H1 (cell line): ENCODE data around the gene PDXP. TPM values are rescaled to one million over a fixed set of nuclear protein-coding genes. Genes with fewer than 3 reads are reported as not detected.

Source experiments
- CHD1 ChIP-seq: IDR thresholded peaks from 2 replicates; pipeline ENCODE4 v1.6.1; 2012; ENCODE audit warnings: low read depth, low read length, improper control_type of control experiment
- FOSL1 ChIP-seq: IDR thresholded peaks from 2 replicates; pipeline ENCODE4 v1.6.1; 2011; ENCODE audit warnings: mild to moderate bottlenecking, low read depth, low read length, moderate library complexity; ENCODE audit not compliant: insufficient read depth
- KDM5A ChIP-seq: fragments of 200-600 bp; IDR thresholded peaks from 2 replicates; pipeline ENCODE4 v1.7.1; 2012; ENCODE audit warnings: mild to moderate bottlenecking, low read length, inconsistent platforms, mixed read lengths
- TBP ChIP-seq: IDR thresholded peaks from 2 replicates; pipeline ENCODE4 v1.6.1; 2011; ENCODE audit warnings: low read depth, low read length, improper control_type of control experiment
- TCF12 ChIP-seq: IDR thresholded peaks from 2 replicates; pipeline ENCODE4 v1.6.1; 2011; ENCODE audit warnings: low read depth, mild to moderate bottlenecking, low read length
- polyA plus RNA-seq, 7 experiments: library from polyadenylated mRNA; depleted of rRNA in 3 of 7; stranded (reverse) in 5 of 7; unstranded in 2 of 7; fragments of >200 nt in 5 of 7; fragments of 200-250 nt in 2 of 7; gene quantifications; 1 replicate in 5 of 7; 2 replicates in 1 of 7; 4 replicates in 1 of 7; pipeline versions ENCODE4 v1.2.1 to v1.2.3, GENCODE V29; 2011 to 2013; ENCODE audit warnings: missing spikeins in 2 of 7, mixed read lengths in 2 of 7
- total RNA-seq: library from RNA; stranded (reverse); fragmentation: NEBNext Ultra II Directional; extraction: Animal tissue kit (Norgen Biotek cat#: 25700); gene quantifications from 2 replicates; pipeline ENCODE4 v1.2.1, GENCODE V29; 2021
- TF ChIP-seq, protein P1 (sequence below): fragments of 300-600 bp; sonication (generic); IDR thresholded peaks from 2 replicates; pipeline ENCODE4 v1.7.1; 2012; ENCODE audit warnings: low read length, moderate library complexity, mild to moderate bottlenecking, inconsistent platforms; ENCODE audit not compliant: insufficient replicate concordance

PDXP gene
- total and polyA plus RNA-seq, 2 of the 8 experiments (the other 6 are each of a cell fraction or from before 2014, with no cell fraction given), result 36.6 to 67.7 TPM

DNA sequence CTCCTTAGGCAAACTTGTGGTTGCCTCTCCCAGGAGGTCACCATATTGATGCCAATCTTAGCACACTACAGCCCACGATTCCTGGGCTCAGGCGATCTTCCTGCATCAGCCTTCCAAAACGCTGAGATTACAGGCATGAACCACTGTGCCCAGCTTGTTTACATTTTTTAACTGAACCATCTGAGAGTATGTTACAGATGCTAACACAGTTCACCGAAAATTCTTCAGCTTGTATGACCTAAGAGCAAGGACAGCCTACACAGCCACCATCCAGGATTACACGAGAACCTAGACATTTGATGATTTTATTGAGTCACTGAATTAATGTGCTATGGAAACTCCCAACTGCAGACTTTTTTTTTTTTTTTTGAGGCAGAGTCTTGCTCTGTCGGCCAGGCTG is 11.1 kb downstream of the PDXP start (continued):
- TF ChIP-seq, protein P1, sequence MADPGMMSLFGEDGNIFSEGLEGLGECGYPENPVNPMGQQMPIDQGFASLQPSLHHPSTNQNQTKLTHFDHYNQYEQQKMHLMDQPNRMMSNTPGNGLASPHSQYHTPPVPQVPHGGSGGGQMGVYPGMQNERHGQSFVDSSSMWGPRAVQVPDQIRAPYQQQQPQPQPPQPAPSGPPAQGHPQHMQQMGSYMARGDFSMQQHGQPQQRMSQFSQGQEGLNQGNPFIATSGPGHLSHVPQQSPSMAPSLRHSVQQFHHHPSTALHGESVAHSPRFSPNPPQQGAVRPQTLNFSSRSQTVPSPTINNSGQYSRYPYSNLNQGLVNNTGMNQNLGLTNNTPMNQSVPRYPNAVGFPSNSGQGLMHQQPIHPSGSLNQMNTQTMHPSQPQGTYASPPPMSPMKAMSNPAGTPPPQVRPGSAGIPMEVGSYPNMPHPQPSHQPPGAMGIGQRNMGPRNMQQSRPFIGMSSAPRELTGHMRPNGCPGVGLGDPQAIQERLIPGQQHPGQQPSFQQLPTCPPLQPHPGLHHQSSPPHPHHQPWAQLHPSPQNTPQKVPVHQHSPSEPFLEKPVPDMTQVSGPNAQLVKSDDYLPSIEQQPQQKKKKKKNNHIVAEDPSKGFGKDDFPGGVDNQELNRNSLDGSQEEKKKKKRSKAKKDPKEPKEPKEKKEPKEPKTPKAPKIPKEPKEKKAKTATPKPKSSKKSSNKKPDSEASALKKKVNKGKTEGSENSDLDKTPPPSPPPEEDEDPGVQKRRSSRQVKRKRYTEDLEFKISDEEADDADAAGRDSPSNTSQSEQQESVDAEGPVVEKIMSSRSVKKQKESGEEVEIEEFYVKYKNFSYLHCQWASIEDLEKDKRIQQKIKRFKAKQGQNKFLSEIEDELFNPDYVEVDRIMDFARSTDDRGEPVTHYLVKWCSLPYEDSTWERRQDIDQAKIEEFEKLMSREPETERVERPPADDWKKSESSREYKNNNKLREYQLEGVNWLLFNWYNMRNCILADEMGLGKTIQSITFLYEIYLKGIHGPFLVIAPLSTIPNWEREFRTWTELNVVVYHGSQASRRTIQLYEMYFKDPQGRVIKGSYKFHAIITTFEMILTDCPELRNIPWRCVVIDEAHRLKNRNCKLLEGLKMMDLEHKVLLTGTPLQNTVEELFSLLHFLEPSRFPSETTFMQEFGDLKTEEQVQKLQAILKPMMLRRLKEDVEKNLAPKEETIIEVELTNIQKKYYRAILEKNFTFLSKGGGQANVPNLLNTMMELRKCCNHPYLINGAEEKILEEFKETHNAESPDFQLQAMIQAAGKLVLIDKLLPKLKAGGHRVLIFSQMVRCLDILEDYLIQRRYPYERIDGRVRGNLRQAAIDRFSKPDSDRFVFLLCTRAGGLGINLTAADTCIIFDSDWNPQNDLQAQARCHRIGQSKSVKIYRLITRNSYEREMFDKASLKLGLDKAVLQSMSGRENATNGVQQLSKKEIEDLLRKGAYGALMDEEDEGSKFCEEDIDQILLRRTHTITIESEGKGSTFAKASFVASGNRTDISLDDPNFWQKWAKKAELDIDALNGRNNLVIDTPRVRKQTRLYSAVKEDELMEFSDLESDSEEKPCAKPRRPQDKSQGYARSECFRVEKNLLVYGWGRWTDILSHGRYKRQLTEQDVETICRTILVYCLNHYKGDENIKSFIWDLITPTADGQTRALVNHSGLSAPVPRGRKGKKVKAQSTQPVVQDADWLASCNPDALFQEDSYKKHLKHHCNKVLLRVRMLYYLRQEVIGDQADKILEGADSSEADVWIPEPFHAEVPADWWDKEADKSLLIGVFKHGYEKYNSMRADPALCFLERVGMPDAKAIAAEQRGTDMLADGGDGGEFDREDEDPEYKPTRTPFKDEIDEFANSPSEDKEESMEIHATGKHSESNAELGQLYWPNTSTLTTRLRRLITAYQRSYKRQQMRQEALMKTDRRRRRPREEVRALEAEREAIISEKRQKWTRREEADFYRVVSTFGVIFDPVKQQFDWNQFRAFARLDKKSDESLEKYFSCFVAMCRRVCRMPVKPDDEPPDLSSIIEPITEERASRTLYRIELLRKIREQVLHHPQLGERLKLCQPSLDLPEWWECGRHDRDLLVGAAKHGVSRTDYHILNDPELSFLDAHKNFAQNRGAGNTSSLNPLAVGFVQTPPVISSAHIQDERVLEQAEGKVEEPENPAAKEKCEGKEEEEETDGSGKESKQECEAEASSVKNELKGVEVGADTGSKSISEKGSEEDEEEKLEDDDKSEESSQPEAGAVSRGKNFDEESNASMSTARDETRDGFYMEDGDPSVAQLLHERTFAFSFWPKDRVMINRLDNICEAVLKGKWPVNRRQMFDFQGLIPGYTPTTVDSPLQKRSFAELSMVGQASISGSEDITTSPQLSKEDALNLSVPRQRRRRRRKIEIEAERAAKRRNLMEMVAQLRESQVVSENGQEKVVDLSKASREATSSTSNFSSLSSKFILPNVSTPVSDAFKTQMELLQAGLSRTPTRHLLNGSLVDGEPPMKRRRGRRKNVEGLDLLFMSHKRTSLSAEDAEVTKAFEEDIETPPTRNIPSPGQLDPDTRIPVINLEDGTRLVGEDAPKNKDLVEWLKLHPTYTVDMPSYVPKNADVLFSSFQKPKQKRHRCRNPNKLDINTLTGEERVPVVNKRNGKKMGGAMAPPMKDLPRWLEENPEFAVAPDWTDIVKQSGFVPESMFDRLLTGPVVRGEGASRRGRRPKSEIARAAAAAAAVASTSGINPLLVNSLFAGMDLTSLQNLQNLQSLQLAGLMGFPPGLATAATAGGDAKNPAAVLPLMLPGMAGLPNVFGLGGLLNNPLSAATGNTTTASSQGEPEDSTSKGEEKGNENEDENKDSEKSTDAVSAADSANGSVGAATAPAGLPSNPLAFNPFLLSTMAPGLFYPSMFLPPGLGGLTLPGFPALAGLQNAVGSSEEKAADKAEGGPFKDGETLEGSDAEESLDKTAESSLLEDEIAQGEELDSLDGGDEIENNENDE, result no peak
- TF ChIP-seq TCF12 (no peak), KDM5A (no peak), FOSL1 (no peak), CHD1 (no peak), TBP (no peak)
